GM21717 (cell line): ENCODE measurements around the gene SLCO3A1.
A peak's percentile ranks its signal among the peaks of the same experiment; 100 is the strongest.

Source experiments
- ATAC-seq: cut with Tn5 transposase; IDR thresholded peaks from one replicate; pipeline ENCODE4 v1.9.1; 2021; ENCODE audit warnings: mild to moderate bottlenecking, moderate library complexity; ENCODE audit not compliant: unreplicated experiment

Gene SLCO3A1

GRCh38 chr15:91853511-91853947 is at the start of gene SLCO3A1:
SLCO3A1 (plus strand) TSS chr15:91853708.
- ATAC-seq: peak; percentile 2

DNA sequence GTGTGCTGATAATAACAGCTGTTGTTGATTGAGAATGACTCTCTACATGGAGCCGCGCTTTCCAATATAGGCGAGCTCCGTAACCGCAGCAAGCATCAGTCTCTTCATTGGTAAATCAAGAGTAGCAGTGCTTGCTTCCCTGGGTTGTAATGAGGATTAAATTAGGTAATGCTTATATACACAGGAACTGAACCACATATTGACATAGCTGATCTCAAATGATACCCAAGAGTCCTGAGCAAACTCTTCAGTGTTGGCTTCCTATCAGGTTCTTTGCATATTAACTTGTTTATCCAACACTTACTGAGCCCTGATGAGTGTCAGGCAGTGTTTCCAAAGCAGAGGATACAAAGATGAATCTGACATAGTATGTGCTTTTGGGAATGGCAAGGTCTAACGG is 46.4 kb upstream of the SLCO3A1 start:
- ATAC-seq: no peak

DNA sequence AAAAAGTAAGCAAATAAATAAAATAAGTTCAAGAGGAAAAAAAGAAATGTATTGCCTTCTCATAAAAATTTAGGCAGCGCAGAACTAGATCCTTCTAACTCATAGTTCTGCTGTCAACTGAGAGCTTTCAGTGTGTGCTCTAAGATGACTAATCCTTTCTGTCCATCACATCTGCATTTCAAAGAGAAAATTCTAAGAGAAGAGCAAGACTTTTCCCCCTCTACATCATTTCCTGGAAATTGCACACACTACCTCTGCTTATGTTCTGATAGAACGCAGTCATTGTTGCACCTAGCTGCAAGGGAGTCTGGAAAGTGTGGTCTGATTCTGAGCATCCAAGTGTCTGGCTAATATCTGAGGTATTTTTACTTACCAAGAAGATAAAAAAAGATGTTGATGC is 39.6 kb upstream of the SLCO3A1 start:
- no peak for ATAC-seq

DNA sequence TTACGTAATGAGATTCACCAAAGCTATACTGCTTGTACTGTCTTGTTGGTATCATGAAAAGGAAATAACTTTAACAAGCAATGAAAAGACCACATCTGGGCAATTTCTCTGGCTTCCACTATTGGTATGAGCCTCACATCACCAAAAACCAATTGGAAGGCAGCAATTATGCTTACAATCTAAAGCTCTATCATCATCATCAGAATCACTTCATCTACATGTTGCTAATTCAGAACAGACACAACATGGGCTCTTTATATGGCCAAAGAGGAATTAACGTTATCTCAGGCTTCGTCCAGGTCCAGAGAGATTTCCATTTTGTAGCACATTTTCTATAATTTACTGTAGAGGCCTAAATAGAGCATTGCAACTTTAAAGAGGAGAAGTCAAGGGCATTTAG is 36.6 kb upstream of the SLCO3A1 start:
- ATAC-seq: no peak

GRCh38 chr15:91821458-91821857 is 32.0 kb upstream of the SLCO3A1 start:
- ATAC-seq: no peak

- no peak for ATAC-seq
These were observed 29.3 kb upstream of the SLCO3A1 start for GRCh38 chr15:91824256-91824655.

DNA sequence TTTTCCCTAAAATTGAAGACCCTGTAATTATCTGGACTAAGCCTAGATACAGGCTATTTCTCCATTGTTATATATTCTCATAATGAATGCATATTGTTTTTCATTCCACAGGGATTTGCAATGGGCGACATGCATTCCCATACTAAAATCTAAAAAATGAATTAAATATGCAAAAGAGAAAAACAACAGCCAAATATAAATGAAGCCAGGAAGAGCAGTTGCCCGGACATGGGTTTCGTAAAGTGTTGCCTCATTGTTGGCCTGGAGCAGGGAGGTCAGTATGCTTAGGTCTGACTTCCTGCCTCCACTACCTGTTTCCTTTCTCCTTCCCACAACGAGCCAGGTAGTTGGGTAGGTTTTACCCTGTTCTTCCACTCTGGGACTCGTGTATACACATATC is 27.1 kb upstream of the SLCO3A1 start:
- no peak for ATAC-seq

GRCh38 chr15:91833056-91833455 is 20.5 kb upstream of the SLCO3A1 start:
- ATAC-seq: no peak

GRCh38 chr15:91839867-91840266 is 13.6 kb upstream of the SLCO3A1 start:
- no peak for ATAC-seq

- ATAC-seq: no peak
These were observed 11.6 kb upstream of the SLCO3A1 start for GRCh38 chr15:91841861-91842260.

- ATAC-seq: no peak
These were observed 9.2 kb upstream of the SLCO3A1 start for GRCh38 chr15:91844341-91844740.

DNA sequence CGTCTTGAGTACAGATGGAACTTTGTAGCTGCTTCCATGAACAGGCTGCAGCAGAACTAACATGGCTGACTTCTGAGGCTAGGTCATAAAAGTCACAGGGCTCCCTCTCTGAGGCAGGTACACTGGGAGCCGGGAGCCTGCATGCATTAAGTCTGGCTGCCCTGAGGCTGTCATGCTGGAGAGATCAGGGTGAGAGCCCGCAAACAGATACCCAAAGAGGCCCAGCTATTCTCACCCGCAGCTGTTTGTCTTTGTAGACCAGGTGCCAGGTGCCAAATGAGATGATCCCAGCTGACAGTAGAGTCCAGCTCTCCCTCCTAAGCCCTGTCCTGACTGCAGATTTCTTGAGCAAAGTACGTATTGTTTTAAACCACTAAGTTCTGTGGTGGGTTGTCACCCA is 8.6 kb upstream of the SLCO3A1 start:
- ATAC-seq: no peak

DNA sequence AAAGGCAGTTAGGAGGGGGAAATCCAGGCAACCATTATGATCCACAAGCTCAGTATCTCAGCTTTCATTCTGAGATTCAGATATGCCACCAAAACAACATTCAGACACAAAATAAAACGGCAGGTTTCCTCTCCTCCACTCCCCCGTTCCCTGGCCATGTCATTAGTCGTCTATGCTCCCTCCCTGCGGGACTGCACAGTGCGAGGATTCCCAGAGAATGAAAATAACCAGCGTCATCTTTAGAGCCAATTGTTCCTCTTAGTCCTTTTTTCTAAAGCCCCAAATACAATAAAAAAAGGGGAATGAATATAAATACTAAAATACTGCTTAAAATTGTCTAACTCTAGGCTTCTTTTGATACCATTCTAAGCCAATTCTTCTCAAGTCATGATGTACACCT is 7.8 kb upstream of the SLCO3A1 start:
- ATAC-seq: no peak

- ATAC-seq: no peak
These were observed 4.3 kb upstream of the SLCO3A1 start for GRCh38 chr15:91849180-91849579.

GRCh38 chr15:91849749-91850161 is 3.8 kb upstream of the SLCO3A1 start:
- ATAC-seq: no peak

DNA sequence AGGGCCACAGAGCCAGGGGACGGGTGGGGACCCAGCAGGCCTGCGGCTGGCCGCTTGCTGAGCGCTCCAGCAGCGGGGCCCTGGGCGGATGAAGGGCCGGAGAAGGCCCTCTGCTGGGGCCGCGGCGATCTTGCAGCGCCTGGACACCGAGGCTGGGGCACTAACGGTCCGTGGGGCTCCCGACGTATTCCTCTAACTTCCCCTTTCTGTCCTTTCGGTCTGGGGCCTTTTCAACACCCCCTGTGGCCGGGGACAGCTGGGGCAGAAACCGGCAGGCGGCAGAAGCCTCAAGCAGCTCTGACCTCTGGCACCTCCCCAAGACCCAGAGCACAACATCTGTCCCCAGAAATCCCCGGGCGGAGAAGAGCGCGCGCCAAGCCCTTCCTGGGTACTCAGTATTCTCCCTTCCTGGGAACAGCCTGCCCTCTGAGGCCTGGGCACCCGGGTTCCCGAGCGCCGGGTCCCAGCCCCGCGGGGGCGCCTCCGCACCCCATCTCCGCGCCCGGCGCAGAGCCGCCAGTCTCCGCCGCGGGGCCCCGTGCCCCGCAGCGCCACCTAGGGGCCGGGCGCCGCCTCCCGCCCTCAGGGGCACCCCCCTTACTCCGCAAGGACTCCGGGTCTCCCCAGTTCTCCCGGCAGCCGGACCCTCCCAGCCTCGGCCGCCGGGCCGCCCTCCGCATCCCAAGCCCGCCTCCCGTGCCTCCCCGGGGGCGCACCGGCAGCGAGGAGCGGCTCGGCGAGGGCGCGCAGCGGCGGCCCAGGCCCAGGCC is 582 bp upstream of the SLCO3A1 start:
- ATAC-seq: peak; percentile 49

GRCh38 chr15:91853948-91854638 is 585 bp downstream of the SLCO3A1 start:
- no peak for ATAC-seq

- no peak for ATAC-seq
These were observed 1.1 kb downstream of the SLCO3A1 start for GRCh38 chr15:91854639-91854990.

DNA sequence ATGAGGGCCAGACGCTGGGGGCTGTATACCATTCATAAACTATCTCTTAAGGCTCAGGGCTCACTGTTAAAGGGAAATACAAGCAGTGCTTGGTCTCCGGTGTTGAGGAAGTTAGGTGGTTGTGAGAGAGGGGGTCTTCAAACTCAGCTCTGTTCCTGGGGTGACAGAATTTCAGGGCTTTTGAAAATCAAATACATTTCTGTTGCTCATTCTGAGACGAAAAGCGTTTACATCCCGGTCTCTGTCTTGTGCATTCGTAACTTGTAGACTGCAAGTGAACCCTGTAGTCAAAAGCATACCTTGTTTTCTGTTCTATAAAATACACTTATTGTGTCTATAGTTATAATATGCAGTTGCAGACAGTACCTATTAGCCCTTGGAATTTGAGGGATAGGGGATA is 1.7 kb downstream of the SLCO3A1 start:
- ATAC-seq: no peak

DNA sequence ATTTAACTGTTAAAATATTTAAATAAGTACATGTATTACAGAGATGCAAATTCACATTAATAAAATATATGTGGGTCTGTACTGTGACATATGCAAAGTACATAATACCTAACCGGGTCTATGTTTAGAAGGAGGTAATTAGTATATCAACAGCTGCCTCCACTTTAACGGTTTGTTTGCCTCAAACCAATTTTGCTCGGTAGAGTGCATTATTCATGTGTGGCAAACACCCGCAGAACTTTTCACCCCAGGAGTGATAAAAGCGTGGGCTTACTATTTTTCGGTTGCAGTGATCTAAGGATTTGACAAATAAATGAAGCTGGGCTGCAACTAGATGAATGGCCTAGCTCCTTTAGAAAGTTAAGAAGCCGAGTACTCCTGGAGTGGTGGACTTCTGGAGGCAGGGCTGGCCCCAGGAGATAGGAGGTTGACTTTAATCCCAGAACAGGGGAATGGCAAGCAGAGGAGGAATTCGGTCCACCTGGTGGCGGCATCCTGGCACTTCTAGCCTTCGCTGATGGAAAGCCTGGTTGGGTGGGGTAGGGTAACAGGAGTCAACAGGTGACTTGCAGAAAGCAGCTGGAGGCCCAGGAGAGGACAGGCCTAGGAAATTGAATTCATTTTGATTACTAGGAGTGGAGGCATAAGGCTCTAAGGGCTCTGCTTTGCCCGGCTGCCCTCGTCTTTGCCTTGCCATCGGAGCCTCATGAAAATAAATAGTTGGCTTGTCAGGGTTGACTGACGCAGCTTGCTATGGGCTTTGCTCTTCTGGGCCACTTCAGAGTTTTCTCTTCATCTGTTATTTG is 2.4 kb downstream of the SLCO3A1 start:
- no peak for ATAC-seq

GRCh38 chr15:91857224-91857585 is 3.7 kb downstream of the SLCO3A1 start:
- ATAC-seq: no peak

GRCh38 chr15:91857772-91858171 is 4.3 kb downstream of the SLCO3A1 start:
- peak; percentile 65 for ATAC-seq
